Measurements from ENCODE around the gene KCNMB2.
"Not testable (repeated sequence)": the region's sequence is repeated elsewhere in the genome, so short reads cannot be mapped to it uniquely, and the experiment has no call there.

Gene KCNMB2

GRCh38 chr3:178851564-178851963 is 315.3 kb downstream of the KCNMB2 start:
- TF ChIP-seq PKNOX1 (IDR thresholded peaks at IDR 0.05): no peak
- no peak for TF ChIP-seq TARDBP (IDR thresholded peaks at IDR 0.05)
- no peak for TF ChIP-seq SP1 (IDR thresholded peaks at IDR 0.05)
- TF ChIP-seq FOXA1 (IDR thresholded peaks at IDR 0.05): no peak
- no peak for TF ChIP-seq LEF1 (IDR thresholded peaks at IDR 0.05; ENCODE audit: borderline replicate concordance)
- no peak for TF ChIP-seq NFRKB (IDR thresholded peaks at IDR 0.05)
- no peak for TF ChIP-seq ARNT (IDR thresholded peaks at IDR 0.05)
- TF ChIP-seq FOXM1 (IDR thresholded peaks at IDR 0.05; ENCODE audit: borderline replicate concordance): no peak
- no peak for TF ChIP-seq ELF4 (IDR thresholded peaks at IDR 0.05)
- TF ChIP-seq BHLHE40 (IDR thresholded peaks at IDR 0.05; ENCODE audit: borderline replicate concordance): no peak
- TF ChIP-seq ZNF384 (IDR thresholded peaks at IDR 0.05): no peak
- TF ChIP-seq L3MBTL2 (conservative IDR thresholded peaks at IDR 0.05): no peak
- no peak for TF ChIP-seq CTBP1 (IDR thresholded peaks at IDR 0.05; ENCODE audit: borderline replicate concordance)
- no peak for TF ChIP-seq SUZ12 (IDR thresholded peaks at IDR 0.05)
- TF ChIP-seq FOXK2 (IDR thresholded peaks at IDR 0.05): no peak
- no peak for TF ChIP-seq HDGF (IDR thresholded peaks at IDR 0.05; ENCODE audit: borderline replicate concordance)
- POLR2A ChIA-PET: no interaction called here
- no peak for DNase-seq (ENCODE audit: extremely low spot score)
- CTCF ChIA-PET: no interaction called here

GRCh38 chr3:178856804-178857203 is 320.6 kb downstream of the KCNMB2 start:
- TF ChIP-seq L3MBTL2 (conservative IDR thresholded peaks at IDR 0.05) (no peak), SP1 (IDR thresholded peaks at IDR 0.05) (no peak)
- POLR2A ChIA-PET: no interaction called here
- CTCF ChIA-PET: no interaction called here
- DNase-seq (ENCODE audit: extremely low spot score): no peak

- ChIA-PET POLR2A (no interaction called here), CTCF (no interaction called here)
- no peak for DNase-seq (ENCODE audit: extremely low spot score)
- TF ChIP-seq BHLHE40 (IDR thresholded peaks at IDR 0.05; ENCODE audit: borderline replicate concordance) (no peak), NFRKB (IDR thresholded peaks at IDR 0.05) (no peak), ARNT (IDR thresholded peaks at IDR 0.05) (no peak), FOXA1 (IDR thresholded peaks at IDR 0.05) (no peak), FOXM1 (IDR thresholded peaks at IDR 0.05; ENCODE audit: borderline replicate concordance) (no peak), ELF4 (IDR thresholded peaks at IDR 0.05) (no peak), HDGF (IDR thresholded peaks at IDR 0.05; ENCODE audit: borderline replicate concordance) (no peak), FOXK2 (IDR thresholded peaks at IDR 0.05) (no peak), CTBP1 (IDR thresholded peaks at IDR 0.05; ENCODE audit: borderline replicate concordance) (no peak), ZNF384 (IDR thresholded peaks at IDR 0.05) (no peak), LEF1 (IDR thresholded peaks at IDR 0.05; ENCODE audit: borderline replicate concordance) (no peak), PKNOX1 (IDR thresholded peaks at IDR 0.05) (no peak)
Measured at GRCh38 chr3:178859386-178859785, 323.1 kb downstream of the KCNMB2 start.

- DNase-seq (ENCODE audit: extremely low spot score); POLR2A ChIA-PET; CTCF ChIA-PET: not testable (repeated sequence)
Measured at GRCh38 chr3:178859900-178860436, 323.7 kb downstream of the KCNMB2 start.

GRCh38 chr3:178868681-178869080 is 332.4 kb downstream of the KCNMB2 start:
- ChIA-PET CTCF (no interaction called here), POLR2A (no interaction called here)
- DNase-seq (ENCODE audit: extremely low spot score): no peak
- no peak for TF ChIP-seq LEF1 (IDR thresholded peaks at IDR 0.05; ENCODE audit: borderline replicate concordance)
- no peak for TF ChIP-seq PKNOX1 (IDR thresholded peaks at IDR 0.05)
- no peak for TF ChIP-seq SP1 (IDR thresholded peaks at IDR 0.05)
- TF ChIP-seq SUZ12 (IDR thresholded peaks at IDR 0.05): no peak
- TF ChIP-seq FOXM1 (IDR thresholded peaks at IDR 0.05; ENCODE audit: borderline replicate concordance): no peak
- no peak for TF ChIP-seq HDGF (IDR thresholded peaks at IDR 0.05; ENCODE audit: borderline replicate concordance)
- no peak for TF ChIP-seq TARDBP (IDR thresholded peaks at IDR 0.05)
- TF ChIP-seq CTBP1 (IDR thresholded peaks at IDR 0.05; ENCODE audit: borderline replicate concordance): no peak
- no peak for TF ChIP-seq FOXA1 (IDR thresholded peaks at IDR 0.05)

GRCh38 chr3:178870085-178870484 is 333.8 kb downstream of the KCNMB2 start:
- ChIA-PET CTCF (no interaction called here), POLR2A (no interaction called here)
- DNase-seq (ENCODE audit: extremely low spot score): no peak
- TF ChIP-seq ARNT (IDR thresholded peaks at IDR 0.05): no peak
- no peak for TF ChIP-seq FOXA1 (IDR thresholded peaks at IDR 0.05)
- no peak for TF ChIP-seq LEF1 (IDR thresholded peaks at IDR 0.05; ENCODE audit: borderline replicate concordance)
- no peak for TF ChIP-seq SP1 (IDR thresholded peaks at IDR 0.05)
- no peak for TF ChIP-seq SUZ12 (IDR thresholded peaks at IDR 0.05)
- TF ChIP-seq TARDBP (IDR thresholded peaks at IDR 0.05): no peak
- no peak for TF ChIP-seq HDGF (IDR thresholded peaks at IDR 0.05; ENCODE audit: borderline replicate concordance)
- no peak for TF ChIP-seq FOXK2 (IDR thresholded peaks at IDR 0.05)
- TF ChIP-seq ZNF384 (IDR thresholded peaks at IDR 0.05): no peak
- TF ChIP-seq L3MBTL2 (conservative IDR thresholded peaks at IDR 0.05): no peak
- no peak for TF ChIP-seq BHLHE40 (IDR thresholded peaks at IDR 0.05; ENCODE audit: borderline replicate concordance)
- no peak for TF ChIP-seq FOXM1 (IDR thresholded peaks at IDR 0.05; ENCODE audit: borderline replicate concordance)

- ChIA-PET CTCF (no interaction called here), POLR2A (no interaction called here)
- TF ChIP-seq PKNOX1 (IDR thresholded peaks at IDR 0.05): no peak
- no peak for DNase-seq (ENCODE audit: extremely low spot score)
Measured at GRCh38 chr3:178875157-178875556, 338.9 kb downstream of the KCNMB2 start.

All from HEK293T (cell line).